HG02885 (cell line): Measurements from ENCODE around the gene MYOG.

ENCODE experiments used
- ATAC-seq: cut with Tn5 transposase; IDR thresholded peaks from one replicate; pipeline ENCODE4 v1.9.1; 2021; ENCODE audit warnings: mild to moderate bottlenecking; ENCODE audit not compliant: unreplicated experiment, poor library complexity

MYOG gene

GRCh38 chr1:203073469-203073868, 12.3 kb downstream of the MYOG start:
- no peak for ATAC-seq

GRCh38 chr1:203072911-203073310, 12.9 kb downstream of the MYOG start:
- no peak for ATAC-seq

GRCh38 chr1:203072002-203072602, 13.7 kb downstream of the MYOG start:
- no peak for ATAC-seq

- ATAC-seq, result no peak
Measured at GRCh38 chr1:203069030-203069747, 16.6 kb downstream of the MYOG start.

GRCh38 chr1:203066965-203067364, 18.8 kb downstream of the MYOG start:
- ATAC-seq, result no peak

- no peak for ATAC-seq
Measured at GRCh38 chr1:203065986-203066385, 19.8 kb downstream of the MYOG start.

- ATAC-seq, result no peak
Measured at GRCh38 chr1:203065191-203065590, 20.6 kb downstream of the MYOG start.

GRCh38 chr1:203063287-203063686, 22.5 kb downstream of the MYOG start:
- ATAC-seq, result no peak

GRCh38 chr1:203060115-203060514, 25.7 kb downstream of the MYOG start:
- ATAC-seq, result no peak

- no peak for ATAC-seq
Measured at GRCh38 chr1:203059485-203059884, 26.3 kb downstream of the MYOG start.

- ATAC-seq, result no peak
Measured at GRCh38 chr1:203058676-203058935, 27.2 kb downstream of the MYOG start.

GRCh38 chr1:203057911-203058675, 27.7 kb downstream of the MYOG start:
- ATAC-seq, result no peak

- no peak for ATAC-seq
Measured at GRCh38 chr1:203056516-203056915, 29.3 kb downstream of the MYOG start.

GRCh38 chr1:203056012-203056411, 29.8 kb downstream of the MYOG start:
- no peak for ATAC-seq

- ATAC-seq, result no peak
Measured at GRCh38 chr1:203055161-203055799, 30.5 kb downstream of the MYOG start.

- ATAC-seq, result no peak
Measured at GRCh38 chr1:203054642-203055041, 31.2 kb downstream of the MYOG start.

GRCh38 chr1:203054184-203054583, 31.6 kb downstream of the MYOG start:
- ATAC-seq, result no peak

GRCh38 chr1:203052601-203053000, 33.2 kb downstream of the MYOG start:
- ATAC-seq, result no peak

- ATAC-seq, result no peak
Measured at GRCh38 chr1:203051841-203052324, 33.9 kb downstream of the MYOG start.

- no peak for ATAC-seq
Measured at GRCh38 chr1:203050826-203051225, 35.0 kb downstream of the MYOG start.

GRCh38 chr1:203049576-203050180, 36.1 kb downstream of the MYOG start:
- ATAC-seq, result no peak
